Right lobe of liver (tissue), 4 donors: ENCODE measurements around the gene KCNA1.

Source experiments
- POLR2A ChIP-seq: fragments of 450-650 bp; IDR thresholded peaks from one replicate; pipeline ENCODE4 v1.6.1; 2017; ENCODE audit warnings: antibody characterized with exemption, mild to moderate bottlenecking
- TF ChIP-seq, protein P1 (sequence below), 4 donors: fragments of 200-600 bp in 3 of 4; fragments of 450-650 bp in 1 of 4; IDR thresholded peaks; one replicate each; pipeline versions ENCODE4 v1.5.1 to v1.8.0; 2016 to 2022; ENCODE audit warnings: antibody characterized with exemption in 4 of 4, mild to moderate bottlenecking in 2 of 4
- donor health status: DM: no; HTN: no; CAD: no.
- donor health status: DM: no; HTN: no; CAD: no.
- donor health status: DM: no; HTN: yes; CAD: no.

DNA sequence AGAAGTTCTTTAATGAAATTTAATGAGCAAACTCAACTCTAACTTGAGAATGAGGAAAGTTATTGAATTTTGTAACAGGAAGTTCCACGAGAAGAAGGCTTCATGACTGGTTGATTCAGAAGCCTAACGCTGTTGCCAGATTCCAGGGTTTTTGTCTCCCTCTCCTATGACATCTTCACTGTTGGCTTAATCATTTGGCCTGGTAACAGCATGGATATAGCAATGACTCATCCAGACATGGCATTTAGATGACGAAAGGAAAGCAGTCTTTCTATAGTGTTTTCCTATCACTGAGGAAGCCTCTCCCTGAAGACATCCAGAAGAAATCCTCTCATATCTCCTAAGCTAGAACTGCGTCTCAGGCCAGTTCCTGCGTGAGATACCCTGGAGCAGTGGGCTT is 9.4 kb upstream of the KCNA1 start:
- TF ChIP-seq POLR2A = no peak
- TF ChIP-seq, protein P1, sequence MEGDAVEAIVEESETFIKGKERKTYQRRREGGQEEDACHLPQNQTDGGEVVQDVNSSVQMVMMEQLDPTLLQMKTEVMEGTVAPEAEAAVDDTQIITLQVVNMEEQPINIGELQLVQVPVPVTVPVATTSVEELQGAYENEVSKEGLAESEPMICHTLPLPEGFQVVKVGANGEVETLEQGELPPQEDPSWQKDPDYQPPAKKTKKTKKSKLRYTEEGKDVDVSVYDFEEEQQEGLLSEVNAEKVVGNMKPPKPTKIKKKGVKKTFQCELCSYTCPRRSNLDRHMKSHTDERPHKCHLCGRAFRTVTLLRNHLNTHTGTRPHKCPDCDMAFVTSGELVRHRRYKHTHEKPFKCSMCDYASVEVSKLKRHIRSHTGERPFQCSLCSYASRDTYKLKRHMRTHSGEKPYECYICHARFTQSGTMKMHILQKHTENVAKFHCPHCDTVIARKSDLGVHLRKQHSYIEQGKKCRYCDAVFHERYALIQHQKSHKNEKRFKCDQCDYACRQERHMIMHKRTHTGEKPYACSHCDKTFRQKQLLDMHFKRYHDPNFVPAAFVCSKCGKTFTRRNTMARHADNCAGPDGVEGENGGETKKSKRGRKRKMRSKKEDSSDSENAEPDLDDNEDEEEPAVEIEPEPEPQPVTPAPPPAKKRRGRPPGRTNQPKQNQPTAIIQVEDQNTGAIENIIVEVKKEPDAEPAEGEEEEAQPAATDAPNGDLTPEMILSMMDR (IDR thresholded peaks at IDR 0.05) = no peak
